GM18511 (cell line): ENCODE results near the gene GRID1.
A peak's percentile ranks its signal among the peaks of the same experiment; 100 is the strongest.

Source experiments
- ATAC-seq: cut with Tn5 transposase; IDR thresholded peaks from one replicate; pipeline ENCODE4 v1.9.1; 2021; ENCODE audit warnings: mild to moderate bottlenecking, moderate library complexity; ENCODE audit not compliant: unreplicated experiment

Gene GRID1

DNA sequence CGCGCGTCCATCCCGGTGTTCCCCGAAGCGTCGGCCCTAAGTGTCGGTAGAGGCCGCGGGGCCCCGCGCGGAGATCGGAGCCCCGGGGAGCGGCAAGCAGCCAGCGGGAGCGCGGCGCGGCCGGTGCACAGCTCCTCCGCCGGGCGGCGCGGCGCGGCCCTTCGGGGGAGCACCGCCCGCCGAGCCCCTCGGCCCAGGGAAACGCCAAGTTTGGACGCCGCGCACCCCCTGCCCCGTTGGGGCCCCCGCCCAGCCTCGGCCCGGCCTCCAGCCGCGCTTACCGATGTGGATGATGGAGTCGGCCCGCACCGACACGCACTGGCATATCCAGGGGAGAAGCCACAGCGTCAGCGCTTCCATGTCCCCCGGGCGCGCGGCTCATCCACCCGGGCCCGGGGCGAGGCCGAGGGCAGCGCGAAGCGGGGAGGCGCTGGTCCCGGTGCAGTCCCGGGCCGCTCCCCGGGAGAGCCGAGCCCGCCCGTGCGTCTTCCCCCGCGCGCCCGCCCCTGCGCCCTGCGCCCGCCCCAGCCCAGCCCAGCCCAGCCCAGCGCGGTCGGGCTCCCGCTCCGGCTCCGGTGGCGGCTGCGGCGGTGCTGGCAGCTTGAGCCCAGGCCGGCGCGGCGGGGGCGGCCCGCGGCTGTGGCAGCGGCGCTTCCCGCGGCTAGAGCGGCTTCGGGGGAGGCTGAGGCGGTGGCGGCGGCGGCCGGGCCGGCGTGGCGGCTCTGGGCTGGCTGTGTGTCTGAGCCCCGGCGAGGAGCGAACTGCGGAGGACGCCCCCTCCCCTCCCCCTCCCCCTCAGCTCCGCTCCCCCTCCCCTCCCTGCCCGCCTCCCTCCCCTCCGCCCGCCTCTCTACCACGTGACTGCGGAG lies at the start of gene GRID1:
GRID1 (minus strand) TSS at position 763 of the 869 bp plus-strand sequence.
- peak; percentile 33 for ATAC-seq

DNA sequence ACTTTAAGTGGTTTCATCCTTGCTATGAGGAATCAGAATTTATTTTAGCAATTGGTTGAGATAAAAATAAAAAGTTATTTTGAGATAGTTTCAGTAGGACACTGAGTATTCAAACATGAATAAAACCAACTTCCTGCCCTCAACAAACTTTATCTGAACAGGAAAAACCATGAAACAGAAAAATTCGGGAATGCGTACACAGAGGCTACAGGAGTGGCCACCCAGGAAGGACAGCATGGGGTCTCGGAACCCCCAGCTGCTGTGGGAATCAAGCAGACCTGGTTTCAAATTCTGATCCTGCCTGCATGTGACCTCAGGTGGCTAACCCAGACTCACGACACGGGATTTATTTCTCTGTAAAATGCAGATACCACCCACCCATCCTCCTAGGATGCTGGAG lies 49.0 kb upstream of the GRID1 start:
- ATAC-seq, result no peak

DNA sequence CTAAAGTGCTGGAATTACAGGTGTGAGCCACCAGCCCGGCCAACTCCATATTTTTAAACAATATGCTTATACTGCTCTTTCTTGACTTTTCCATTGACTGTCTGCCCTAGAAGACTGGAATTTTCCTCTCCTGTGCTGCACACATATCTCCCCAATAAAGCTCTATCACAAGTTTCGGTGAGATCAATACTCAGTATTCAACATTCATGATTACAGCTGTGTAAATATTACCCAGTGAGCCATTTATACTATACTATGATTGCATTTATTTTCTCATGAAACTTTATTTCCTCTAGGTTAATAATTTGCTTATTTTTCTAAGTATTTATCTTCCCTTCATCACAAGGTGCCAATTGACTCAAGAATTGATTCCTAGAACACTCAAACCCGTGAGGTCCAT lies 48.5 kb upstream of the GRID1 start:
- no peak for ATAC-seq

DNA sequence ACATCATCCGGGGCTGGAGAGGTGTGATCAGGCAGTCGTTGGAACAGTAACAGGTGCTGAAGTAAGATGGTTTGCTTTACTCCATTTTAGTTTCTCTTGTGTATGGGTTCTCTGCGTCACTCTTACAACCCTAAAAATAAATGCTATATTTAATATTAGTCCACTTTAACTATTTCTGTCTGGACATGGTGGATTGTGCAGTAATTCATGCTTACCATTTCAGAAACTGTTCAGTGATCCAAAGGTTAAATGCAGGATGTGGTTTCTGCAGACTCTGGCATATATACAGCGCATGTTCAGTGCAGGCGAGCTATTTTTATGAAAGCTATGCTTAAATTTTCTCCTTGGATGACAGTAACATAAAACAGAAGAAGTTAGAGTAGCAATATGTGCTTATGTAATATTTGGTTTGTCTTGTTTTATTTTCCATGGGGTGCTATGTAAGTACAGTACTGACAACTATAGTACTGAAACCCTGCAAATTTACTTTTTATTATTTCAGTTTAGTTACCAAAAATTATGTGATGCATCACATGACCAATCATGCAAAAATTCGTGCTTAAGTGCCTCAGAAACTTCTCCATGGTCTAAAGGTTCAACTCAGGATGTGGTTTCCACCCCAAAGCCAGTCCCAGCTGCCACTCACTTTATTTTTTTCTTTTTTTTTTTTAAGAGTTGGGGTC lies 46.6 kb upstream of the GRID1 start:
- peak; percentile 80 for ATAC-seq

DNA sequence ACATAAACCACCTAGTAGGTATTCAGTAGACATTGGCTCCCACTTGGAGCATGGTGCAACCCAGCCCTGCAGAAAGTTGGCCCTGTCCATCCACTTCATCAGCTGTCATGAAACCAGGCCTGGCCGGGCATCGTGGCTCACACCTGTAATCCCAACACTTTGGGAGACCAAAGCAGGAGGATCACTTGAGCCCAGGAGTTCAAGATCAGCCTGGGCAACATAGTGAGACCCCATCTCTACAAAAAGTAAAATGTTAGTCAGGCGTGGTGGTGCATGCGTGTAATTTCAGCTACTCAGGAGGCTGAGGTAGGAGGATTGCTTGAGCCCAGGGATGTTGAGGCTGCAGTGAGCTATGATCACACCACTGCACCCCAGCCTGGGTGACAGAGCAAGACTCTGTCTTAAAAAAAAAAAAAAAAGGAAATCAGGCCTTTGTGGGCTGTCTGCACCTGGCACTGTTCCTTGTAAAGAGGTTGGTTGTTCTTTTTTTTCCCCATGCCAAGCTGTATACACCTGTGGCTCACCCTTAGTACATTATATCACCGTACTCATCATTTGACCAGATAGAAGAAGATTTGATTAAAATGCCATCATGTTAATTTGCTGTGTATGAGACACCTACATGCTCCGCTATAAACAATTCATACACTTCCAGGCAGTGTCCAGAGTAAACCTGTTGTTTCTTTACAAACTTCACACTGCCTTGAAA lies 45.4 kb upstream of the GRID1 start:
- ATAC-seq, result peak; percentile 2

DNA sequence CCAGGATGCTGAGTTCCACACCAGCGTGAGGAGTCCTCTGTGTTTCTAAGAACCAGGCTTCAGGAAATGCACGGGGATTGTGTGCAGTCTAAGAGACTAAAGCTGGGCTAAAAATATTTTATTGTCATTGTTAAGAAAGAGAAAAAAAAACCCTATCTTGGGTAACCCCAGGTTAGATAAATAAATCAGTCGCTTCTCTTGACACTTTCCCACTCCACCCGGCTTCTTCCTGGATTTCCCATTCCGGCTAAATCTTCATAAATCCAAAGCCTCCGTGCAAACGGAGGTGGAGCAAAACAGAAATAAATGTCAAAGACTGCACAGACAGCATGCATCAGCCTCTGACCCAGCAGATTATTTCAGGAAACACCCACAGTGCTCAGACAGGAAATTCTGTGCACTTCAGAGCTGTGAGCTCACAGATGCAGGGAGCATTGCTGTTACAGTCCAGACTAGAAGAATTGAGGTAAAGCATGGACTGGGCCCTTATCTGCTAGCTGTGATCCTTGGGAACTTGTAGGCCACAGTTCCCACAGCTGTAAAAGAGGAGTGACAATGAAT lies 44.8 kb upstream of the GRID1 start:
- ATAC-seq, result peak; percentile 59

DNA sequence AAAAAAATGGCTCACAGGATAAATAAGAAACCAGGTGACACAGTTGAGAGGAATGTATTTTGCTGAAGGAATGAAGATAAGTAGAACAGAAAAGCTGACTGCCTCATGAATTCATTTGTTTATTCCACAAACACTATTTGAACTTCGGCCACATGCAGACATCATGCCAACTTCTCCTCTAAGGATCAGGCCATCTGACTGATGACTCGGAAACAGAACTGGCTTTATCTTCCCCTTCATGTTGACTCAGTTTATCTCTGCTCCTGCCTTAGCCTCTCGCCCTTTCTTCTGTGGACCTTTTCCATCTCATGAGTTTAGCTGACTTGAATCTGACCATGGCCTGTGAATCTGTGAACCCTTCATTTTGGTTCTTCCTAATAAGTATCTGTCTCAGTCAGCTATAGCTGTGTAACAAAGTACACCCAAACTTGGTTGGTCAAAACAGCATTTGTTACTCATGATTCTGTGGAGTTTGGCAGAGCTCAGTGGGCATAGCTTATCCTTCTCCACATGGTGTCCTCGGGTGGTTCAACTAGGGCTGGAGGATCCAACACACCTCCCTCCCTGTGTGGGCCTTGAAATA lies 44.0 kb upstream of the GRID1 start:
- no peak for ATAC-seq

DNA sequence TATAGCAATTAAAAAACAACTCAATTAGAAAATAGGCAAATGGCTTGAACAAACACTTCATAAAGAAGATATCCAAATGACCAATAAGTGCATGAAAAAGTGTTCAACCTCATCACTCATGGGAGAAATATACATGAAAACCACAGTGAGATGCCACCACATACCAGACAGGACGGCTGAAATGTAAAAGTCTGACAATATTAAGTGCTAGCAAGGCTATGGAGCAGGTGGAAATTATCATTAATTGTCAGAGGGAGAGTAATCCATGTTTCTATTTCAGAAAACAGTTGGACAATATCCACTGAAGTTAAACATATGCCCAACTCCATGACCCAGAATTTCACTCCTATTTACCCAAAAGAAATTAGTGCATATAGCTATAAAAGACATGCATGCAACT lies 42.6 kb upstream of the GRID1 start:
- no peak for ATAC-seq

DNA sequence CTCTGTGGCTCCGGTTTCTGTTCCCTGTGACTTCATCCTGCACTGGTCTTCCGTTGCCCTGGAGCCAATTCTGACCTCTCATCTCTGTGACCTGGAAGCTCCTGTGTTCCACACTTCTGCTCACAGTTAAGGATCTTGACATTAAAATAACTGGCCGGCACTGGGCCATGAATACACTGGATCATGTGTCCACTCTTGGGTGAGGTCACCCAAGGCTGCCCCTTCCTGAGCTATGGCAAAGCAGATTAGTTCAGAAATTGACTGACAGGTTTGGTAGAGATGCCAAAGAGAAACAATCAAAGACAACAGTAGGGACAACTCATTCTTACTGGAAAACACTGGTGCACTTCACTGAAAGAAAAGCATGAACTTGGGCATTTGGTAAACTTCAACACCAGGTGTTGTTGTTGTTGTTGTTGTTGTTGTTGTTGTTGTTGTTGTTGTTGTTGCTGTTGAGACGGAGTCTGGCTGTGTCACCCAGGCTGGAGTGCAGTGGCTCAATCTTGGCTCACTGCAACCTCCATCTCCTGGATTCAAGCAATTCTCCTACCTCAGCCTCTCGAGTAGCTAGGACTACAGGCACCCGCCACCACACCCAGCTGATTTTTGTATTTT lies 36.7 kb upstream of the GRID1 start:
- no peak for ATAC-seq

DNA sequence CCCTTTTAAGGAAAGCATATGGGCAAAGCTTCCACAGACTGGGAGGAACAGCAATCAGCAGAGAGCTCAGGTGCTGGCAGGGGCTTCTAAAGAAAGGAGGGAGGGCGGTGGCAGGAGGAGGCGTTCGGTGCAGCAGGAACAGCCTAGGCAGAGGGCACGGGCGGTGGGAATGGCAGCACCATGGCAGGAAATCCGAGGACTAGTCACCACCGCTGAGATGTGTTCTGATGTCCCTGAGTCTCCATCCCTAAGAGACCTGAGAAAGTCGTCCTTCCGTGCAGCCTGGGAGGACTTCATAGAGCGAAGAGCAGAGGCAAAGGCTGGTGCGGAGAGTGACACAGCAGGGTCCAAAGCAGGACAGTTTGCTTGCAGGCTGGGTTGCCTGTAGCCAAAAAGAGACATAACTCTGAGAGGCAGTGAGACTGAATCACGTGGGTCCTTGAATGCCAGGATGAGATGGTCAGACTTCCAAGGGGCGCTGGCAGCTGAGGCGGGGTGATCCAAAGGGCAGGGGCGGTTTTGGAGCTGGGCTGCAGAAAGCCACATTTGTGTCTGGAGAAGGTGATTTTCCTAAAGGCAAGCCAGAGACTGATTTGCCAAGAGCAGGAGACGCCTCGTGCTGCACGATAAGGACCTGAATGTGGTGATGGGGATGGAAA lies 35.8 kb upstream of the GRID1 start:
- no peak for ATAC-seq

DNA sequence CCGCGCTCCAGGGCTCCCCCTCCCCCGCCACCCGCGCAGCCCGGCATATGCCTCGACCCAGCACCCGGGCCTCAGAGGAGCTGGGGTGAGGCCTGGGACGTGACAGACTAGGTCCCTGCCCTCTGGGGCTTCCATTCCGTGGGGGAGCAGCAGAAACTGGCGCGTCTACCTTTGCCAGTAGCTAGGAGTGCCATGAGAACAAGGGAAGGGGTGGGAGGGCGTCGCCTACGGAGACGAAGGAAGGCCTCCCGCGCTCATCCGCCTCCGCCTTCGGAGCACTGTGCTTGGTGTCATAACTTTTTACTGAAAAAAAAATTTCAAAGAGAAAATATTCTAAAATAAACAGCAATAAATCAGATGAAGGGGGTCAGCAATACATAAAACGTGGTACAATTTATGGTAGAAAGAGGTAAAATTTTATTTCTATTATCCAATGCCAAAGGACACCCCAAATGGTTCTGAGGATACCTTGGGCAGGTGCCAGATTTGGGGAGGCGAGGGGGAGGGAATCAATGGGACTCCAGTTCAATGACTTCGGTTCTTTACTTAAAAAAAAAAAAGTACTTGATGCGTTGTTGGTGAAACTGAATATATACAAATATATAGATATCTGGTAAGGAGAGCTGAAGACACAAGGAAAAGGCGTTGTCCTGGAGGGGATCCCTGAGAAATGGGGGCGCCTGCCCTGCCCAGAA lies 35.1 kb upstream of the GRID1 start:
- ATAC-seq, result peak; percentile 6

DNA sequence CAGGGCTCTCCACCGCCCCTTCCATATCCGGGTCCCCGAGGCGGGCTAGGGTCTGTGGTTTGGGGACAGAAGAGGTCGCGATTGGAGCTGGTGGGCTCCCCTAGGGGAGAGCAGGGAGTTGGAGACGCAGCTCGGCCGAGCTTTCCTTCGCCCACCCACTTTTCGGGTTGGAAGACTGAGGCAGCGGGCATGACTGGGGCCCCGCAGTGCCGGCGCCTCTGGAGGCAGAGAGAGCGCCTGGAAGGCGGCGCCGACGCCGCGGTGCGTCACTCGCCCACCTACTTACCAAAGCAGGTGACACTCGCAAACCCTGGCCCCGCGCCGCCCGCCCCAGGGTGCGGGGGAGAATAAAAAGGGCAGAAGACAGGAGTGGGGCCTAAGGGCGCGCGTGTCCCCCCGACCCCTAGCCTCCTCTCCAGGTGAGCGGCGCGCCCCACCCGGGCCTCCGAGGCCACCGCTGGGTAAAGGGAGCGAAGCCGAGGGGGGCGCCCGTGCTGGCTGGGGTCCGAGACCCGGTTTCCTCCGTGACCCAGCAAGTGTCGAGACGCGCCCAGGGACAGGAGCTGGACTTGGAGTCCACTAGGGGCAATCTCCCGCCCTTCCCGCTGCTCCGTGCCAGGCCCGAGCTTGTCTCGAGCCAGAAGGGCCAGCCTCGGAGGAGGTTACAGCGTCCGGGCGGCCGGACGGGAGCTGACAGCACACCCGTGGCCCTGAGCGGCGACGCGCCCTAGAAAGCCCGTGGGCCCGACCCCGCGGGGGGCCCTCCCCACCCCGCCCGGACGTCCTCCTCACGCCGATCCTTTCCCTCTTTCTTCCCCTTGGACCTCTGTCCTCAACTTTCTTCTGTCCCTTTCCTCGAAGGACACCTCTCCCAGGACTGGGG lies 34.4 kb upstream of the GRID1 start:
- peak; percentile 46 for ATAC-seq

DNA sequence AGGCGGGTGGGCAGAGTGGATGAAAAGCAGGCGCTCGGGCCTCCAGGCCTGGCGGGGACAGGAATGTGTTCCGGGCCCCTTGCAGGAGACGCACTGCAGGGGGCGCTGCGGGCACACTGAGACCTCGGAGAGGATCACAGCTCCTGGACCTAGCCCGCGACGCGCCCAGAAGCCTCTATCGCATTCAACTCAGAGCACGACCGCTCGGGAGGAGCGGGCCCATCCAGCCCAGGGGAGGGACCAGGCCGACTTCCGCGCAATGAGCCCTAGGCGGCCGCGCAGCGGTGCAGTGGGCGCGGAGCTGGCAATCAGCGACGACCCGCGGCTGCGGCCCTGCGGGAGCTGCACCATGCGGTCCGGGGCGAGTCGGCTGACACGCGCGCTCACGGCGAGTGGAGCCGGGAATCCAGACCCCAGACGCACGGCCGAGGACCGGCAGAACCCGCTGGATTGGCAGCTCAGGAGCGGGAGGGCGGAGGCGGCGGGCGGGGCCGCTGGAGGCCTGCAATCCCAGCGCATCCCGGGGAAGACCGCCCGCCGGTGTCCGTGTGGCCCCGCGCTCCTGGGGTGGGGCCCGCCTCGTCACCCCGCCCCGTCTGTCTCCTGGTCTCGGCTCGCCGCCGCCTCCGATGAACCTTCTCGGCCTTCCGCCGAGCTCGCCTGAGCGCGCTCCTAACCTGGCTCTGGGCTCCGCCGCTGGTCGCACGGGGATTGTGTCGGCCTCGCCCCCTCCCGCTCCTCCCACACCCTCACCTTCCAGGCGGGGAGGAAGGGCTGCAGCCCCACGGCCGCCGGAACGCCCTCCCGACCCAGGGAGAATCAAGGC lies 33.5 kb upstream of the GRID1 start:
- peak; percentile 85 for ATAC-seq

DNA sequence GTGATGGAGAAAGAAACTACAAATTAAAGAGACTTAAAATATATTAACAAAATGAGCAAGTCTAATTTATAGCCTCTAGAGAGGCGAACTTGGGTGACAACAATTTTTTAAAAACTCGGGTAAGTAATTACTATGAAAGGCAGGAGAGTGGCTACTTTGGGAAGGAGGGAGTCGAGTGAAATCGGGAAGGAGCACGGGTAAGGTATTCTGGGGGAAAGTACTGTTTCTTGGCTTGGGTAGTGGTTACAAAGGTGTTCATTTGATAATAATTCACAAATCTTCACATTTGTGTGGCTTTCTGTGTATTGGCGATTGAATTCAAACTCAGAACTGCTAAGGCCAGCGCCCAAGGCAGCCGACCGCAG lies 32.9 kb upstream of the GRID1 start:
- ATAC-seq, result no peak

DNA sequence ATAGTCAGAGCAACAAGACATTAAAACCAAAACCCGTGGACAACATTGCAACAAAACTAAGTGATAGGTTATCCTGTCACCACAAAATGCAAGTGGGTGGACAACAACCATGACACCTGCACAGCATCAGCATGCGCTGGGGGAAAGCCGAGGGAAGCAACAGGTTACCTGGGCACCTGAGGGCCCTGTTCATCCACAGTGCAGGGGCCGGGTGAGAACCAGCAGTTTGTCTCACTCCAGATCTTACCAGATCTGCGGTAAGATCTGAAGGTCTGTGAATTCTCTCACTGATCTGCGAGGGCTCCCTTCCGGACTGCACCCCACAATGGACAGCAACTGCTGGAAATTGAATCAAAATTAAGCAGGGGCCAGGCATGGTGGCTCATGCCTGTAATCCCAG lies 30.5 kb upstream of the GRID1 start:
- no peak for ATAC-seq

DNA sequence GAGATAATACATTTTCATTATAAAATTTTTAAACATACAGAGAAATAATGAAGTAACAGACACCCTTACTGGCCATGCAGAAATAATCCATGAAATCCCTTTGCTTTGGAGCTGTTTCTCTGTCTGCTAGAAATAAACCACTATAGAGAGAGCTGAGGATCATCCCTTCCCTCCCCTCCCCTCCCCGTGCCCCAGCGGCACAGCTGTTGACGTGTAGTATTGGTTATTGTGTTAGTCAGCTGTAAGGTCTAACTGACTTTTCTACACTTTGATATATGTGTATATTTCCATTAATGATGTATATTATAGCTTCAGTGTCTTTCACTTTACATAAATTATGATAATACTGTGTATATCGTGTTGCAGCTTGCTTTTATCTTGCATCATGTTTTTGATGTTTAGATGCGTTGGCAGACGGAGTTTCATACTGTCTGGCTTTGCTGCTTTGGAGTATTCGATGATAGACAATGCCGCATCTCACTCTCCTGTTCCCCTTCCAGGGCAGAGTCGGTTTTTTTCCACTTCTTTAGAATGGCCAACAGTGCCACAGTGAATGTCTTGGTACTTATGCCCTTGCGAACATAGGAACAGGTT lies 27.4 kb upstream of the GRID1 start:
- no peak for ATAC-seq

DNA sequence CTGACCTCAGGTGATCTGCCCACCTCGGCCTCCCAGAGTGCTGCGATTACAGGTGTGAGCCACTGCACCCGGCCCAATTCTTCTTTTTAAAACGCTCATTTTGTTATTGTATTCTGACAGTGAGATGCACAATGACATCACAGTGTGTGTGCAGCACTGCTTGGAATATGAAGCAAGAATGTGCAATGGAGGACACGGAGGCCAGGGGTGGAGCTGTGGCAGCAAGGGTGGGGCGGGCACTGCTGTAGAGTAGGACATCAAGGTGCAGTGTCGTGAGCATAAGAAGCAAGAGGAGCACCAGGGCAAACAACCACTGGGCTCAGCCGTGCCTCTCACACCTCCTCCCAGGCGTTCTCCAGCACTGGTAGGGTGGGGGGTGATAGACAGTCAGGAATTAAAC lies 26.8 kb upstream of the GRID1 start:
- no peak for ATAC-seq
